NK-92 treated with Interleukin-12 subunit alpha and Interleukin-12 subunit beta, amount 100 ng/mL, for 24 hours (cell line): Measurements from ENCODE around the gene HTR3E.
"Not testable (repeated sequence)": the region's sequence is repeated elsewhere in the genome, so short reads cannot be mapped to it uniquely, and the experiment has no call there.

Source experiments
- DNase-seq: peaks from one replicate; lab custom pipeline; 2025; lab: John Stamatoyannopoulos, UW

The HTR3E gene

GRCh38 chr3:184110316-184110725 is 13.5 kb downstream of the HTR3E start:
- DNase-seq, result no peak

- DNase-seq, result no peak
Observed at GRCh38 chr3:184116017-184116416, 19.2 kb downstream of the HTR3E start.

- no peak for DNase-seq
Observed at GRCh38 chr3:184117636-184118035, 20.8 kb downstream of the HTR3E start.

- not testable (repeated sequence) for DNase-seq
Observed at GRCh38 chr3:184121031-184121430, 24.2 kb downstream of the HTR3E start.

- no peak for DNase-seq
Observed at GRCh38 chr3:184126006-184126405, 29.1 kb downstream of the HTR3E start.

- DNase-seq, result no peak
Observed at GRCh38 chr3:184129012-184129411, 32.1 kb downstream of the HTR3E start.

- no peak for DNase-seq
Observed at GRCh38 chr3:184132945-184133344, 36.1 kb downstream of the HTR3E start.

GRCh38 chr3:184133840-184134745 is 37.2 kb downstream of the HTR3E start:
- peak; percentile 64 for DNase-seq

GRCh38 chr3:184134746-184135148 is 37.9 kb downstream of the HTR3E start:
- no peak for DNase-seq

- DNase-seq, result peak; percentile 89
Observed at GRCh38 chr3:184135149-184135910, 38.5 kb downstream of the HTR3E start, which contains the start of gene EIF2B5. Gene EIF2B5 (plus strand): TSS chr3:184135358. CDS start chr3:184135386, 28 bp downstream.

GRCh38 chr3:184135911-184136260 is 39.0 kb downstream of the HTR3E start:
- DNase-seq, result no peak

GRCh38 chr3:184140436-184140835 is 43.6 kb downstream of the HTR3E start:
- DNase-seq, result no peak

GRCh38 chr3:184142199-184142598 is 45.3 kb downstream of the HTR3E start:
- no peak for DNase-seq

GRCh38 chr3:184143327-184143726 is 46.5 kb downstream of the HTR3E start:
- no peak for DNase-seq

GRCh38 chr3:184144505-184144904 is 47.6 kb downstream of the HTR3E start:
- DNase-seq, result no peak

- DNase-seq, result no peak
Observed at GRCh38 chr3:184145111-184145524, 48.3 kb downstream of the HTR3E start.

GRCh38 chr3:184145751-184146270 is 48.9 kb downstream of the HTR3E start:
- DNase-seq, result no peak

- DNase-seq, result no peak
Observed at GRCh38 chr3:184148076-184148475, 51.2 kb downstream of the HTR3E start.

- DNase-seq, result no peak
Observed at GRCh38 chr3:184149123-184149522, 52.3 kb downstream of the HTR3E start.

GRCh38 chr3:184149770-184150169 is 52.9 kb downstream of the HTR3E start:
- not testable (repeated sequence) for DNase-seq

- DNase-seq, result peak; percentile 53
Observed at GRCh38 chr3:184154885-184155643, 58.2 kb downstream of the HTR3E start, which contains the start of gene DVL3. Gene DVL3 (plus strand): TSS chr3:184155377. CDS start chr3:184155636, 259 bp downstream.
